OCI-LY1 (cell line): ENCODE results near the gene ANAPC5.

Experiments
- CTCF ChIP-seq: fragments of 200-600 bp; sonication (generic), shearing (Covaris generic); IDR thresholded peaks from 2 replicates; pipeline ENCODE4 v1.5.1; 2017; ENCODE audit warnings: mild to moderate bottlenecking, antibody characterized with exemption, low read length, moderate library complexity, mixed read lengths
- EZH2 ChIP-seq: fragments of 200-600 bp; sonication (generic), shearing (Covaris generic); IDR thresholded peaks from 2 replicates; pipeline ENCODE4 v1.8.0; 2017; ENCODE audit warnings: borderline replicate concordance, mixed run types, mild to moderate bottlenecking, antibody characterized with exemption, low read length, moderate library complexity, mixed read lengths

GRCh38 chr12:121366063-121366459, 13.8 kb upstream of the ANAPC5 start:
- no peak for TF ChIP-seq CTCF
- TF ChIP-seq EZH2, result no peak
